ENCODE measurements around the gene EXOSC3.
"Not testable (repeated sequence)": the region's sequence is repeated elsewhere in the genome, so short reads cannot be mapped to it uniquely, and the experiment has no call there.

The EXOSC3 gene

DNA sequence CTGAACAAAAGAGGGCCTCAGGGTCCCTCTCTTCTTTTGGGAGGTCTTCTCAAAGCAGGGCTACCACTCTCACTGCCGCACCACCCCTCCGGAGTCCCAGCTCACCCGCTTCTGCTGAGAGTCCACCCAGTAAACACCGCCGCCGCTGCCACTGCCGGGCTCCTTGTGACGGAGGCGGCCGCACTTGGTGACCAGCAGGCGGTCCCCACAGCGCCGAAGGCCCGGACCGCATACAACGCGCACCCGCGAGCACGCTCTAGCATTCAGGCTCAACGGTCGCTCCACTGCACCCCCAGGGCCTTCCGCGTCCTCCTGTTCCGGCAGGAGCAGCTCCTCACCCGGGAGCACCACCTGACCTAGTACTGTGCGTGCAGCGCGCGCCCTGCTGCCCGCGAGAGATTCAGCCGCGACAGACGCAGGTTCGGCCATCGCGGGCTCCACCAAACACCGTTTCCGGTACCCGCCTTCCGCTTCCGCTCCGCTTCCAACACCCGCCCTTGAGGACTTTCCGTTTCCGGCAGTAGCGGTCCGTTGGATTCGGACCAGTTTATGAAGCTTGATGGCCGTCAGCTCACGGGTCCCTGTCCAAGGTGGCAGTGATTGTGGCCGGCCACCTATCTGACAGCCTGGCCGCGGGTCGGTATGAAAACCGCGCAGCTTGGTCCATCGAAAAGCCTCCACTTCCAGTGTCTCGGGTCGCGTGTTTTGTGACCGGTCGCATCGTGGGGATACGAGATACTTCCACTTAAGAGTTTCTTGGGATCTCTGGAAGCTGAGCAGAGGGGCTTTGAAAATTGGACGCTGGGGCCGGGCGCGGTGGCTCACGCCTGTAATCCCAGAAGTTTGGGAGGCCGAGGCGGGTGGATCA, at the start of gene EXOSC3:
TSS of gene EXOSC3 (minus strand) at position 449 of the 868 bp plus-strand sequence. CDS start at position 429, 20 bp downstream.
- TF ChIP-seq, protein P1, sequence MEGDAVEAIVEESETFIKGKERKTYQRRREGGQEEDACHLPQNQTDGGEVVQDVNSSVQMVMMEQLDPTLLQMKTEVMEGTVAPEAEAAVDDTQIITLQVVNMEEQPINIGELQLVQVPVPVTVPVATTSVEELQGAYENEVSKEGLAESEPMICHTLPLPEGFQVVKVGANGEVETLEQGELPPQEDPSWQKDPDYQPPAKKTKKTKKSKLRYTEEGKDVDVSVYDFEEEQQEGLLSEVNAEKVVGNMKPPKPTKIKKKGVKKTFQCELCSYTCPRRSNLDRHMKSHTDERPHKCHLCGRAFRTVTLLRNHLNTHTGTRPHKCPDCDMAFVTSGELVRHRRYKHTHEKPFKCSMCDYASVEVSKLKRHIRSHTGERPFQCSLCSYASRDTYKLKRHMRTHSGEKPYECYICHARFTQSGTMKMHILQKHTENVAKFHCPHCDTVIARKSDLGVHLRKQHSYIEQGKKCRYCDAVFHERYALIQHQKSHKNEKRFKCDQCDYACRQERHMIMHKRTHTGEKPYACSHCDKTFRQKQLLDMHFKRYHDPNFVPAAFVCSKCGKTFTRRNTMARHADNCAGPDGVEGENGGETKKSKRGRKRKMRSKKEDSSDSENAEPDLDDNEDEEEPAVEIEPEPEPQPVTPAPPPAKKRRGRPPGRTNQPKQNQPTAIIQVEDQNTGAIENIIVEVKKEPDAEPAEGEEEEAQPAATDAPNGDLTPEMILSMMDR (IDR thresholded peaks at IDR 0.05; ENCODE audit: low read depth, low read length): peak; percentile 26; the same call in 1 of the 2 replicates
- Histone ChIP-seq H3K4me3 (ENCODE audit: low read depth, low read length) (peak within 1 kb of the TSS; percentile 74), H3K36me3 (peaks cover 40% of the 10 kb centered on the region), H3K27ac (peak within 1 kb of the TSS; percentile 82), H3K27me3 (ENCODE audit: insufficient read depth, low read depth, severe bottlenecking) (no peaks in the 10 kb centered on the region), H3K9me3 (ENCODE audit: severe bottlenecking) (no peaks in the 10 kb centered on the region)
- DNase-seq: peak; percentile 91

DNA sequence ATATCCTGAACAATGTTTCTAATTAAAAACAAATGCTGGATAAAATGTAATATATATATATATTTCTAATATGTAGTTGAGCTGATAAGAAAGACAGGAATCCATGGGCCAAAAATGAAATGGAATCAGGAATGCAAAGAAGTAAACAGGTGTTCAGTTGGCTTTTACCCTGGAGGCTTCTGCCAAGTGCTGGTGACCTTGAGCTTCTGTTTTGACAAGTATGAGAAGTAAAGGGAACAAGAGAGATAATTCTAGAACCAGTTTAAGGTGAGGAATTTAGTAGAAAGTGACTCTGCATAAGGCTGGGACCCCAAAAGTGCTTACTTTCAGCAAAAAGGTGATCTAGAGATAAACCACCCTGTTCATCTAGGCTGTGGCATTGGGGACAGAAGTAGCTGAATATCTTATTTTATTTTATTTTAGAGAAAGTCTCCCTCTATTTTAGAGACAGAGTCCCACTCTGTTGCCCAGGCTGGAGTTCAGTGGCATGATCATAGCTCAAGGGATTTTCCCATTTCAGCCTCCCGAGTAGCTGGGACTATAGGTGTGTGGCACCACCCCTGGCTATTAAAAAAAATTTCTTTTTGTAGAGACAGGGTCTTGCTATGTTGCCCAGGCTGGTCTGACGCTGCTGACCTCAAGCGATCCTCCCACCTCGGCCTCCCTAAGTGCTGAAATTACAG, 42.8 kb upstream of the EXOSC3 start:
- Histone ChIP-seq H3K27ac (no peak overlapping the region), H3K9me3 (ENCODE audit: severe bottlenecking) (no peaks in the 10 kb centered on the region), H3K4me3 (ENCODE audit: low read depth, low read length) (no peak overlapping the region), H3K27me3 (ENCODE audit: insufficient read depth, low read depth, severe bottlenecking) (no peaks in the 10 kb centered on the region), H3K36me3 (peaks cover 31% of the 10 kb centered on the region)
- TF ChIP-seq, protein P1 (IDR thresholded peaks at IDR 0.05; ENCODE audit: low read depth, low read length): no peak
- no peak for DNase-seq

DNA sequence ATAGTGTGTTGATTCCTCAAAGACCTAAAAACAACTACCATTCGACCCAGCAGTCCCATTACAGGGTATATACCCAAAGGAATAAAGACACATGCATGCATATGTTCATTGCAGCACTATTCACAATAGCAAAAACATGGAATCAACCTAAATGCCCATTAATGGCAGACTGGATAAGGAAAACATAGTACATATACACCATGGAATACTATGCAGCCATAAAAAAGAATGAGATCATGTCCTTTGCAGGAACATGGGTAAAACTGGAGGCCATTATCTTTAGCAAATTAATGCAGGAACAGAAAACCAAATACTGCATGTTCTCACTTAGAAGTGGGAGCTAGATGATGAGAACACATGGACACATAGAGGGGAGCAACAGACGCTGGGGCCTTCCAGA, 40.3 kb upstream of the EXOSC3 start:
- H3K4me3 ChIP-seq (ENCODE audit: low read depth, low read length); DNase-seq; H3K27me3 ChIP-seq (ENCODE audit: insufficient read depth, low read depth, severe bottlenecking); H3K27ac ChIP-seq; H3K9me3 ChIP-seq (ENCODE audit: severe bottlenecking): not testable (repeated sequence)
- peaks cover 31% of the 10 kb centered on the region for H3K36me3 ChIP-seq

DNA sequence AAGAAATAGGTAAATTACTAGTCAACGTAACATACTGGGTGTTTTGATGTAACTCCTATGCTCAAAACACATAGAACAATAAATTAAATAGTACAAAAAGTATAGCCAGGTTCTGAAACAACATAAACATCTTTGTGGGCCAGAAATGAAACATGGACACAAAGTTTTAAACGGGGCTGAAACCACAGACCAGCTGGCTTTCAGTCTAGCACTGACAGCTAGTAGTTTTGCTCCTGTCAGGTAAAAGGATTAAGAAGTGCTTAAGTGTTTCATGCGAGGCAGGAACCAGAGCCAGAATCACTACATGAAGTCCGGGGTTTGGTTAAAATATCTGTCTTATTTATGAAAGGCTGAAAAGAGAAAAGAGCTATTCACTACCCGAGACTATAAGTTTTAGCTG, 35.3 kb upstream of the EXOSC3 start:
- Histone ChIP-seq H3K27ac (no peak overlapping the region), H3K4me3 (ENCODE audit: low read depth, low read length) (no peak overlapping the region), H3K36me3 (peaks cover 11% of the 10 kb centered on the region), H3K9me3 (ENCODE audit: severe bottlenecking) (no peaks in the 10 kb centered on the region), H3K27me3 (ENCODE audit: insufficient read depth, low read depth, severe bottlenecking) (no peaks in the 10 kb centered on the region)
- DNase-seq: peak; percentile 35
- TF ChIP-seq, protein P1 (IDR thresholded peaks at IDR 0.05; ENCODE audit: low read depth, low read length): no peak

DNA sequence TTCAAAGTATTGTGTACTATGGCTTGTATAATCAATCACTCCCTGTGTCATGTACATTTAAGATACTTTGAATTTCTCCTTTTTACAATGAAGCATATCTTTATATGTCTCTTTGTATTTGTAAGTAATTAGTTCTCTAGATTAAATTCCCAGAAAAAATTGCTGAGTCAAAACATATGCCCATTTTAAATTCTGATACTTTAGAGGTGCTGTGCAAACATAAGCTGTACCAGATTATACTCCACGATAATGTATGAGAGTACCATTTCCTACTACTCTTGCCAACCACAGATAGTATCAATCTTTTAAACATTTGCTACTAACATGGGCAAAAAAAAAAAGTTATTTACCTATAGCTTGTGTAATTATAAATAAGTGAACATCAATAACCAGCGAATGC, 34.0 kb upstream of the EXOSC3 start:
- Histone ChIP-seq H3K27ac (no peak overlapping the region), H3K9me3 (ENCODE audit: severe bottlenecking) (no peaks in the 10 kb centered on the region), H3K36me3 (peaks cover 5% of the 10 kb centered on the region), H3K27me3 (ENCODE audit: insufficient read depth, low read depth, severe bottlenecking) (no peaks in the 10 kb centered on the region), H3K4me3 (ENCODE audit: low read depth, low read length) (no peak overlapping the region)
- TF ChIP-seq, protein P1 (IDR thresholded peaks at IDR 0.05; ENCODE audit: low read depth, low read length): no peak
- DNase-seq: no peak

DNA sequence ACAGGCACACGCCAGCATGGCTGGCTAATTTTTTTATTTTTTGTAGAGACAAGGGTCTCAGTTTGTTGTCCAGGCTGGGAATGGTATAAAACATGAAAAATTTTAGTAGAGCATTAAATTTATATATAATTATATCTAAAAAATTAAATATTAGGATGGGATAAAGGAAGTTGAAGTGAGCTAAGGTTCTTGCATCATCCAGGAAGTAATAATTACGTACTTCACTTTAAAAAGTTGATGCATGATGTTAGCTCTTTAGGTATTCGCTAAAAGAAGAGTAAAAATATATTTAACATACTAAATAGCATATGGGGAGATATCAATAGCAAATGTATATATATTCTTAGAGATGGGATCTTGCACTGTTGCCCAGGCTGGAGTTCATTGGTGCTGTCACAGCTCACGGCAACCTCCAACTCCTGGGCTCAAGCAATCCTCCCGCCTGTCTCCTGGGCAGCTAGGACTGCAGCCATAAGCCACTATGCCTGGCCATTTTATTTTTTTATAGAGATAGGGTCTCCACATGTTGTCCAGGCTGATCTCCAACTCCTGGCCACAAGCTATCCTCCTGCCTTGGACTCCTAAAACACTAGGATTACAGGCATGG, 28.0 kb upstream of the EXOSC3 start:
- peaks cover 6% of the 10 kb centered on the region for H3K36me3 ChIP-seq
- H3K9me3 ChIP-seq (ENCODE audit: severe bottlenecking): no peaks in the 10 kb centered on the region
- no peak for DNase-seq
- no peak overlapping the region for H3K27ac ChIP-seq
- TF ChIP-seq, protein P1 (IDR thresholded peaks at IDR 0.05; ENCODE audit: low read depth, low read length): no peak
- no peaks in the 10 kb centered on the region for H3K27me3 ChIP-seq (ENCODE audit: insufficient read depth, low read depth, severe bottlenecking)
- no peak overlapping the region for H3K4me3 ChIP-seq (ENCODE audit: low read depth, low read length)

Measured in WERI-Rb-1 (cell line).